Peyer's patch (tissue), 4 donors: ENCODE results near the gene FANK1.

Experiments used
- CTCF ChIP-seq, 6 experiments: fragments of 450-650 bp in 4 of 6; fragments of 200-600 bp in 2 of 6; sonication (generic) in 1 of 6; IDR thresholded peaks; one replicate each; pipeline ENCODE4 v1.5.1; 2017 to 2019; ENCODE audit warnings: antibody characterized with exemption in 6 of 6, mild to moderate bottlenecking in 3 of 6, moderate library complexity in 1 of 6
- POLR2A ChIP-seq, 2 donors: fragments of 450-650 bp; IDR thresholded peaks; one replicate each; pipeline ENCODE4 v1.5.1; 2017; ENCODE audit warnings: antibody characterized with exemption in 2 of 2, mild to moderate bottlenecking in 2 of 2, moderate library complexity in 2 of 2

- TF ChIP-seq CTCF (IDR thresholded peaks at IDR 0.05) (no peak), POLR2A (IDR thresholded peaks at IDR 0.05) (no peak)
Observed at GRCh38 chr10:126006264-126006663, 109.9 kb downstream of the FANK1 start.
